GM18868 (cell line): Measurements from ENCODE around the gene PRDM5.
A peak's percentile ranks its signal among the peaks of the same experiment; 100 is the strongest.
"Not testable (repeated sequence)": the region's sequence is repeated elsewhere in the genome, so short reads cannot be mapped to it uniquely, and the experiment has no call there.

ENCODE experiments used
- ATAC-seq: cut with Tn5 transposase; IDR thresholded peaks from one replicate; pipeline ENCODE4 v1.9.1; 2021; ENCODE audit warnings: mild to moderate bottlenecking, moderate library complexity; ENCODE audit not compliant: unreplicated experiment

The PRDM5 gene

DNA sequence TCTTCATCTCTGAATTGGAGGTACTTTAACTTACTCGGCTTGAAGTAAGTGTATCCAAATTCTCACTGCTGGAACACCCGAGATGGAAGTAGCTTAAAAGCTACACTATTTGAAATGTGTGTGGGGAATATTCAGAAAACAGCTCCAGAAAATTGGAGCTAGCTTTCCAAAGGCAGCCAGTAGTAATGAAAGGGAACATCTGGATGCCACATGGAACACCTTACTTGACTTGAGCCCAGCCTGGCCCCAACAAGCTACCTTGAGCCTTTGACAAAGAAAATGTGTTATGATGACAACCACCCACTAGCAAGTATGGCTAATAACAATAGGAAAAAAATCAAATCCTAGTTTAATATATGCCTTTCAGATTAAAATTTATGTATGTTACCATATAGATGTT, 161.5 kb downstream of the PRDM5 start:
- no peak for ATAC-seq

DNA sequence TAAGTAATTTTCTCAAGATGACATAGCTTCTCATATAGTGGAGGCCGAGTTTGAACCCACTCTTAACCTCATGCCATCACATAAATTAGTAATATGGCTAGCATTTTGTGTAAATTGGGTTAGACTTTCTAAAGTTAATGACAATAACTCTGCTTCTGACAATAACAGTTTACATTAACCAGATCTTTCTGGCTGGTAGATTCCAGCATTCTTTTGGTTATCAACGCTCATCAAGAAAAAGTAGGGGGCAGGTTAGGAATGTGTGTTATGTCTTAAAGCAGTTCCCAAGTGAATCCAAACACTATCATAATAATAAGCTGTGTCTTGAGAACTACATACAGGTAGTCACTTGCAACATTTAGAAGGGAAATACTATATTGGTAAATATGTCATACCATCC, 162.5 kb downstream of the PRDM5 start:
- no peak for ATAC-seq

DNA sequence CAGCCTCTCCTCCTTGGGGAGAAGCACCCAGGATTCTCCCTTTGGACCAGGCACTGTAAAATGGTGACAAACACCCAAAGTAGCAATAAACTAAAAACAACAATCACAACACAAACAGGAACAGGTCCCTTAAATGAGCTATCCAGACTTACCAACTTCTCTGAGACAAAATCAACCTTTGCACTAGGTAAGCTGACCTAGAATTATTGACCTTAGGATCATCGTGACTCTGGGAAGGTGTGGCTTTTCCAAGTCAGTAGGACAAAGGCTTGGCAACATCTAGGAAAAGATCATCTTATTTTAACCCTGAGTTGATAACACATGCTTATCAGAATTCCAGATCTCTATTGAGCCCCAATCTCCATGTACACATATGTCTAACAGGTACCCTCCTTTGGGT, 166.7 kb downstream of the PRDM5 start:
- ATAC-seq = no peak

- ATAC-seq = no peak
Measured at GRCh38 chr4:120754590-120754989, 167.9 kb downstream of the PRDM5 start.

DNA sequence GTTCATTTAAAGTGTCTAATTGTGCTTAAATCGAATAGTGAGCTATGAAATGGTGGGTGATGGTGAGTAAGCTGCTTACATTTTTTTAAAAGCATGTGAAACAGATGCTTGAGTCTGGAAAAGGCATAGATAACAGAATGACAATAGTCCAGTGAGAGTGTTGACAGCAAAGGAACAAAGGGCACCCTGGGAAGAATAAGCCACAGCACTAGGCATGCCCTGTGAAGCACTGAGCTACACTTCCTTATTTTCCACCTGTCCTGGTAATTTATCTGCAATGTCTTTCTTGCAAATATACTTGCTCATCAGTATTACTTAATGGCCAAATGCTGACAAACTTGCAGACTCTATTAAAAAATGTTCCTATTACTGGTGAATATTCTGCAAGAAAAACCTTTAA, 168.7 kb downstream of the PRDM5 start:
- ATAC-seq = no peak

GRCh38 chr4:120750152-120750525, 172.4 kb downstream of the PRDM5 start:
- no peak for ATAC-seq

DNA sequence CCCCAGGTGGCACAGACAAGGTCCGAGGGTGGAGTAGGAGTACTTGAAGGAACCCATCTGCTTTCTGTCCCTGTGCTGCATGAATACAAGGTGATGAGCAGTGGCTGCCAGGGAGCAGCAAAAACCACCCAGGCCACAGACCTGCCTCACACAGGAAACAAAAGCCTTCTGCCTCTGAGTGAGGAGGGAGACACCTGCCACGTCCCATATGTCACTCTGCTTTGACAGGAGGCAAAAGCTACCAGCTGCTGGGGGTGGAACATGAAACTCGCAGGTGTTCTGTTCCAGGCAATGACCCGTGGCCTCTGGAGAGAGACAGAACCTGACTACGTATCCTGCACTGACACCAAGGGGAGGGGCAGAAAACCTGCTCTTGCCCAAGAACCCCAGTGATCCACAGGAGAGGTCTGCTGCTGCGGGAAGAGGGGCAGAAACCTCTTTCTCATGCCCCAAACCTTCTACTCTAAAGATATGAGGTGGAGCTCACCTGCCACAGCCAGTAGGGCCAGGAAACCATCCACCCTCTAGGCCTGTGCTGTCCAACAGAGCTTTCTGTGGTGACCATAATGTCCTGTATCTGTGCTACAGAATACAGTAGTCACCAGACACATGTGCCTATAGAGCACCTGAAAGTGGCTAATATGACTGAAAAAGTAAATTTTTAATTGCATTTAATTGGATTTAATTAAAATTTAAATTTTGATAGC, 172.9 kb downstream of the PRDM5 start:
- peak; percentile 94 for ATAC-seq

GRCh38 chr4:120741636-120742035, 180.9 kb downstream of the PRDM5 start:
- ATAC-seq = not testable (repeated sequence)

- no peak for ATAC-seq
Measured at GRCh38 chr4:120736312-120736711, 186.2 kb downstream of the PRDM5 start.

DNA sequence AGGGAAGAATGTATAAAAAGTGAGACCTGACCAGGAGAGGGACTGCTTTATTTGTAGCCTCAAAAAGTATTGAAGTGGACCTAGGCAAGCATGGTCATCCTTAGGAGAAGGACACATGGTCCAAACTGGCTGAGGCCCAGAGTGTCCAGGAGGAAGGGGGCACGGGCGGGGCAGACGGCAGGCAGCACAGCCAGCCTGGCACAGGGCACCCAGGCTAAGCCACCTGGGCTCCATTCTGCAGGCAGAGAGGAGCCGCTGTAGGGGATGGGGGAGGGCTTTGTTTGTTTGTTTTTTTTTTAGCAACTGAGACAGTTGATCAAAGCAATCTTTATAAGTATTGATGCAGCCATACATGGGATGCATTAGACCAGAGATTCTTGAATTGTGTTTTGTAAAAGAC, 188.6 kb downstream of the PRDM5 start:
- ATAC-seq = no peak

- ATAC-seq = no peak
Measured at GRCh38 chr4:120733054-120733453, 189.5 kb downstream of the PRDM5 start.

- no peak for ATAC-seq
Measured at GRCh38 chr4:120731561-120731960, 191.0 kb downstream of the PRDM5 start.

DNA sequence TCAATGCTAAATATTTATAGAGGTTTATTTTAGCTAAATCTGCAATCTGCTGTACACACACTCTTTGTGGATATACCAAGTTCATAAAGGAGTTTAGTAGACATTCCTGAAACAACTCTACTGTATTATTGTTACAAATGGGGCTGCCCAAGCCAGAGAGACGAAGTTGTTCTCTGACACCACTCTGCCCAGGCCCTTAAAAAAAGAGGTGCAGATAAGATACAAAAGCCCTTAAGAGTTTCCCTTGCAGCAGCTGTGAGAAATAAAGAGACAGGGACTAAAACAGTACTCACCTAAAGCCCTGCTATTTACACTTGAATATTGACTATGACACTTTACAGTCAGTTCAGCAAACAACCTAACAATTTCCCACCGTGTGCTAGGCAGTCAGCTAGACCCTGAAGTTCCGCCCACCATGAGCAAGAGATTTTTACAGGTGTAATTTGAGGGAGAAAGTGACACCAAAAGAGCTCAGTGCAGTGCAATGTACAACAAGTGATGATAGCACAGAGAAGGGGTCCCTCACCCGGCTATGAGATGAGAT, 191.7 kb downstream of the PRDM5 start:
- ATAC-seq = no peak

GRCh38 chr4:120728892-120729675, 193.4 kb downstream of the PRDM5 start:
- ATAC-seq = no peak

DNA sequence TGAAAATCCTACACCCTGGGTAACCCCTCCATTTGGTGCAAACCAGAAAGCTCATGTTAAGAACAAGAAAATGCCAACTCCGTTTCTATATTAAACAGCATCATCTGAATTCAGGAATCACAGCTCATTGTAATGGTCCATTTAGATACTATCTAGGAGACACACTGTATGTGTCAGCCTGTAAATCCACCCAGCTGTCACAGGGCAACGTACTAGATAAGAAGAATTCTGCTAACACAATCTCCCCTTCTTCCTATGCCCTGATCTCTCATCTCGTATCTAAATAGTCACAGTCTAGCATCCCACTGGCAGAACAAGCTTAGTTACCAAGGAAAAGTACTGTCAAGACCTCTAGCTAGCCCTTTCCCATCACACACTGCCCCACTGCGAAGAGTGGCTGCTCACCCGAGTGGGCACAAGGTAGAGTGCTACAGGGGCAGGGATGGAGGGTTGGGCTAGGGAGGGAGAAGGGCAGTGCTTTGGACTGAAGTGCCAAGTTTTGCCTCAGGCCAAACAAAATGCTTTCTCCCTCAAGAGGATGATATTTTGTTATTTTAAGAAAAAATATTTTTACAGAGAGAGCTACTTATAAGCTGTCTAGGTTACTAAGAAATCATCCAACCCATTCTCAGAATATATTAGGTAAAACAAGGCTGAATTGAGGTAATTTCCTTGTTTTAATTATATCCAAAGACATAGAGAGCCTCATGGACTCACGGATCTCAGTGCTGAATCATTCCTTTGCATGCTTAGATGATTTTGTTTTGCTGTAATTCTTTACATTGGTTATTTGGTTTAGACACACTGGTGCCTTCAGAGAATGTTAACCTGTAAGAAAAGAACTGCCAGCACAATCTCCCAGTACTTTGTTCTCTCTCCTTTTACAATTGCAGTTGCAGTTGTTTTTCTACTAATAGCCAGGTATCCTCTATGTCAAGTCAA, 196.6 kb downstream of the PRDM5 start:
- no peak for ATAC-seq

DNA sequence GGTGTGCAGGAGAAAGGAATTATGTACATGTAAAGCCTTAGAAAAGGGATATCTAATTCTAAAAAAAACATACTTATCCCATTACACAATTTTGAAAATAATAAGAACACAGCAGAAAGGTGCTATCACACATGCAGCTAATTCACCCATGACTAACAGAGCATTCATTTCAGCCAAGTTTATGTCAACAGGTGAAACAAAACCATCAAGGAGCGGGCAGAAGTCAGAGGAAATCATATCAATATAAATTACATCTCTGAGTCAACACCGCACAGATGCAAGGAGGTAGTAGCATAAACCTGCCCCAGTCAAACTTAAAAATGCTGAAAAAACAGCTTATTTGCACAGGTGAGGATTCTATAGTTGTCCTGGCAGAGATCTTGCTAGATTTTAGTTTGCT, 197.9 kb downstream of the PRDM5 start:
- no peak for ATAC-seq

DNA sequence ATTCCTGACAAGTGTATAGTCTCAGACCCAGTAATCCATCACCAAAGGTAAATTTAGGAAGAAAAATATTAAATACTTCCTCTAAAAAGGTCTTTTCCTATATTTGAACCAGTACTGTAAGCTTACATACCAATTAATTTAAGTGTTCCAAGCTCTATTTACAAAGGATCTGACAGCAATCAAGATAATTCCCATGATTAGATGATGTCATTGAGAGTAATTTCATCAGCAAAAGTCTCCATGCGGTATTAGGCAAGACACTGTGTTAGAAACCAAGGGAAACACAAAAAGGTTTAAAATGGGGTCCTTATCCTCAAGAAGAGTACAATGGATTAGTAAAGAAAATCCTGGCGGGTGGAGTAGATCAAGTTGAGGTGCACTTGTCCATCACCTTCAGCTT, 198.5 kb downstream of the PRDM5 start:
- no peak for ATAC-seq

- ATAC-seq = no peak
Measured at GRCh38 chr4:120723105-120723504, 199.4 kb downstream of the PRDM5 start.

GRCh38 chr4:120722655-120723054, 199.9 kb downstream of the PRDM5 start:
- ATAC-seq = no peak

DNA sequence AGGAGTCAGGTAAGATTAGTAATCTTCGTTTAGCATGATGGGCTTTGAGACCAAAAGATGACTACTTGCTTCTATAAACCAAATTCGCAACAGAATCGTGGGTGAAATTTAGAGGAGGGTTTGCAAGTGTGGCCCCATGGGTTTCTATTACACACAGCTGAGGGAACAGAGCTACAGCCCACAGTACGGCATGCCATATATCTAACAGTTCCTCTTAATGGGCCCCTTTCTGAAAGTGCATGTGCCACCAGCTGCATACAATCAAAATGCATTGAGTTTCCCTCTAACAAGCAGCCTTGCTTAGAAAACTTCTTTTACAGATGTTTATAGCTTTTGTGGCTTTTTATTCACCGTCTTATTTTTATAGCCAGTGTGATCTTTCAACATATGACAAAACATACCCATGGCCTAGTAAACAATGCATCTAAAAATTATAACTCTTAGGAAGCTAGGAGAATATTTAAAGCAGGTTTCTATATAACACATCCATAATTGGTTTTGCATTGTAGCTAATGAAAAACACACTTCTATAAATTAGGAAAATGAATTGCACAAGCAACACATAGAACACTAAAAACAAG, 202.1 kb downstream of the PRDM5 start:
- ATAC-seq = no peak
